ENCODE data around the gene TREX2.

The TREX2 gene

GRCh38 chrX:153410373-153410772 lies 35.5 kb downstream of the TREX2 start:
- no peak overlapping the region for H3K9ac ChIP-seq (ENCODE audit: low read length)
- WGBS (ENCODE audit: extremely low coverage, insufficient coverage, low lambda C conversion rate): no CpG with 5 or more reads among the region's 15 CpGs
- no peaks in the 10 kb centered on the region for H3K79me2 ChIP-seq (ENCODE audit: control insufficient read depth, insufficient read depth, low read length)

GRCh38 chrX:153409414-153410101 lies 36.3 kb downstream of the TREX2 start:
- Histone ChIP-seq H3K36me3 (ENCODE audit: control insufficient read depth, insufficient read depth, low read length) (no peaks in the 10 kb centered on the region), H3K18ac (ENCODE audit: low read length) (no peak overlapping the region), H3K27me3 (ENCODE audit: insufficient read depth, low read length, poor library complexity) (no peaks in the 10 kb centered on the region), H3K4me1 (ENCODE audit: control insufficient read depth, low read depth, low read length) (no peaks in the 10 kb centered on the region), H3K4ac (ENCODE audit: low read depth, low read length) (no peak overlapping the region), H2AK5ac (ENCODE audit: low read length) (no peak overlapping the region), H2BK5ac (ENCODE audit: low read length) (no peak overlapping the region), H3K4me3 (ENCODE audit: low read length) (no peak overlapping the region), H2BK15ac (replicated peaks; ENCODE audit: low read depth) (no peak overlapping the region), H3K79me2 (ENCODE audit: control insufficient read depth, insufficient read depth, low read length) (no peaks in the 10 kb centered on the region), H2BK120ac (ENCODE audit: low read depth, low read length) (no peak overlapping the region), H3K27ac (ENCODE audit: low read depth, low read length) (no peak overlapping the region), H4K5ac (ENCODE audit: low read length) (no peak overlapping the region), H3K9ac (ENCODE audit: low read length) (no peak overlapping the region), H3K56ac (ENCODE audit: low read length) (no peak overlapping the region), H3K4me2 (ENCODE audit: low read length) (no peak overlapping the region), H3K23ac (ENCODE audit: low read length) (no peak overlapping the region), H3K79me1 (ENCODE audit: low read length) (no peaks in the 10 kb centered on the region), H4K8ac (ENCODE audit: low read depth, low read length) (no peak overlapping the region)
- no CpG with 5 or more reads among the region's 30 CpGs for WGBS (ENCODE audit: extremely low coverage, insufficient coverage, low lambda C conversion rate)
- no peak for DNase-seq

More at GRCh38 chrX:153410373-153410772, 35.5 kb downstream of the TREX2 start:
- no peak overlapping the region for H3K18ac ChIP-seq (ENCODE audit: low read length)
- H2BK15ac ChIP-seq (replicated peaks; ENCODE audit: low read depth): no peak overlapping the region
- H3K36me3 ChIP-seq (ENCODE audit: control insufficient read depth, insufficient read depth, low read length): no peaks in the 10 kb centered on the region
- no peak overlapping the region for H2BK120ac ChIP-seq (ENCODE audit: low read depth, low read length)
- no peak overlapping the region for H3K4me2 ChIP-seq (ENCODE audit: low read length)
- no peak overlapping the region for H3K4ac ChIP-seq (ENCODE audit: low read depth, low read length)
- H3K79me1 ChIP-seq (ENCODE audit: low read length): no peaks in the 10 kb centered on the region
- no peaks in the 10 kb centered on the region for H3K27me3 ChIP-seq (ENCODE audit: insufficient read depth, low read length, poor library complexity)
- no peak overlapping the region for H4K8ac ChIP-seq (ENCODE audit: low read depth, low read length)
- no peak overlapping the region for H3K56ac ChIP-seq (ENCODE audit: low read length)
- H3K23ac ChIP-seq (ENCODE audit: low read length): no peak overlapping the region
- no peak overlapping the region for H2AK5ac ChIP-seq (ENCODE audit: low read length)
- H3K4me3 ChIP-seq (ENCODE audit: low read length): no peak overlapping the region
- no peak overlapping the region for H4K5ac ChIP-seq (ENCODE audit: low read length)
- H2BK5ac ChIP-seq (ENCODE audit: low read length): no peak overlapping the region
- no peak overlapping the region for H3K27ac ChIP-seq (ENCODE audit: low read depth, low read length)
- no peaks in the 10 kb centered on the region for H3K4me1 ChIP-seq (ENCODE audit: control insufficient read depth, low read depth, low read length)
- no peak for DNase-seq

GRCh38 chrX:153408871-153409351 lies 36.9 kb downstream of the TREX2 start:
- no peak overlapping the region for H3K4me3 ChIP-seq (ENCODE audit: low read length)
- no peaks in the 10 kb centered on the region for H3K27me3 ChIP-seq (ENCODE audit: insufficient read depth, low read length, poor library complexity)
- no peak overlapping the region for H2BK15ac ChIP-seq (replicated peaks; ENCODE audit: low read depth)
- no peak overlapping the region for H3K27ac ChIP-seq (ENCODE audit: low read depth, low read length)
- no peak for DNase-seq
- no peak overlapping the region for H2BK120ac ChIP-seq (ENCODE audit: low read depth, low read length)
- H3K36me3 ChIP-seq (ENCODE audit: control insufficient read depth, insufficient read depth, low read length): no peaks in the 10 kb centered on the region
- no peak overlapping the region for H3K4ac ChIP-seq (ENCODE audit: low read depth, low read length)
- H3K79me2 ChIP-seq (ENCODE audit: control insufficient read depth, insufficient read depth, low read length): no peaks in the 10 kb centered on the region
- no peak overlapping the region for H3K9ac ChIP-seq (ENCODE audit: low read length)
- WGBS (ENCODE audit: extremely low coverage, insufficient coverage, low lambda C conversion rate): no CpG with 5 or more reads among the region's 12 CpGs
- H2AK5ac ChIP-seq (ENCODE audit: low read length): no peak overlapping the region
- H3K18ac ChIP-seq (ENCODE audit: low read length): no peak overlapping the region
- H4K8ac ChIP-seq (ENCODE audit: low read depth, low read length): no peak overlapping the region
- no peak overlapping the region for H3K56ac ChIP-seq (ENCODE audit: low read length)
- H2BK5ac ChIP-seq (ENCODE audit: low read length): no peak overlapping the region
- H3K79me1 ChIP-seq (ENCODE audit: low read length): no peaks in the 10 kb centered on the region
- no peak overlapping the region for H3K23ac ChIP-seq (ENCODE audit: low read length)
- H4K5ac ChIP-seq (ENCODE audit: low read length): no peak overlapping the region
- H3K4me1 ChIP-seq (ENCODE audit: control insufficient read depth, low read depth, low read length): no peaks in the 10 kb centered on the region
- no peak overlapping the region for H3K4me2 ChIP-seq (ENCODE audit: low read length)

- Histone ChIP-seq H3K4me2 (ENCODE audit: low read length) (no peak overlapping the region), H3K4ac (ENCODE audit: low read depth, low read length) (no peak overlapping the region), H2AK5ac (ENCODE audit: low read length) (no peak overlapping the region), H2BK5ac (ENCODE audit: low read length) (no peak overlapping the region), H2BK15ac (replicated peaks; ENCODE audit: low read depth) (no peak overlapping the region), H3K27ac (ENCODE audit: low read depth, low read length) (no peak overlapping the region), H3K79me2 (ENCODE audit: control insufficient read depth, insufficient read depth, low read length) (no peaks in the 10 kb centered on the region), H3K36me3 (ENCODE audit: control insufficient read depth, insufficient read depth, low read length) (no peaks in the 10 kb centered on the region), H3K4me3 (ENCODE audit: low read length) (no peak overlapping the region), H3K9ac (ENCODE audit: low read length) (no peak overlapping the region), H3K18ac (ENCODE audit: low read length) (no peak overlapping the region), H3K23ac (ENCODE audit: low read length) (no peak overlapping the region), H3K79me1 (ENCODE audit: low read length) (no peaks in the 10 kb centered on the region), H4K8ac (ENCODE audit: low read depth, low read length) (no peak overlapping the region), H3K4me1 (ENCODE audit: control insufficient read depth, low read depth, low read length) (no peaks in the 10 kb centered on the region), H3K56ac (ENCODE audit: low read length) (no peak overlapping the region), H4K5ac (ENCODE audit: low read length) (no peak overlapping the region), H3K27me3 (ENCODE audit: insufficient read depth, low read length, poor library complexity) (no peaks in the 10 kb centered on the region), H2BK120ac (ENCODE audit: low read depth, low read length) (no peak overlapping the region)
- no CpG with 5 or more reads among the region's 10 CpGs for WGBS (ENCODE audit: extremely low coverage, insufficient coverage, low lambda C conversion rate)
- DNase-seq: no peak
These were observed 37.6 kb downstream of the TREX2 start for GRCh38 chrX:153408221-153408721.

GRCh38 chrX:153407736-153408135 lies 38.1 kb downstream of the TREX2 start:
- Histone ChIP-seq H3K27me3 (ENCODE audit: insufficient read depth, low read length, poor library complexity) (no peaks in the 10 kb centered on the region), H2BK5ac (ENCODE audit: low read length) (no peak overlapping the region), H3K27ac (ENCODE audit: low read depth, low read length) (no peak overlapping the region), H4K5ac (ENCODE audit: low read length) (no peak overlapping the region), H2AK5ac (ENCODE audit: low read length) (no peak overlapping the region), H3K4ac (ENCODE audit: low read depth, low read length) (no peak overlapping the region), H2BK120ac (ENCODE audit: low read depth, low read length) (no peak overlapping the region), H4K8ac (ENCODE audit: low read depth, low read length) (no peak overlapping the region), H3K4me2 (ENCODE audit: low read length) (no peak overlapping the region), H3K56ac (ENCODE audit: low read length) (no peak overlapping the region), H3K4me1 (ENCODE audit: control insufficient read depth, low read depth, low read length) (no peaks in the 10 kb centered on the region), H3K18ac (ENCODE audit: low read length) (no peak overlapping the region), H2BK15ac (replicated peaks; ENCODE audit: low read depth) (no peak overlapping the region), H3K79me1 (ENCODE audit: low read length) (no peaks in the 10 kb centered on the region), H3K36me3 (ENCODE audit: control insufficient read depth, insufficient read depth, low read length) (no peaks in the 10 kb centered on the region), H3K79me2 (ENCODE audit: control insufficient read depth, insufficient read depth, low read length) (no peaks in the 10 kb centered on the region), H3K9ac (ENCODE audit: low read length) (no peak overlapping the region), H3K23ac (ENCODE audit: low read length) (no peak overlapping the region), H3K4me3 (ENCODE audit: low read length) (no peak overlapping the region)
- DNase-seq: no peak
- WGBS (ENCODE audit: extremely low coverage, insufficient coverage, low lambda C conversion rate): no CpG with 5 or more reads among the region's 3 CpGs

GRCh38 chrX:153406903-153407302 lies 39.0 kb downstream of the TREX2 start:
- H4K5ac ChIP-seq (ENCODE audit: low read length): no peak overlapping the region
- no peaks in the 10 kb centered on the region for H3K4me1 ChIP-seq (ENCODE audit: control insufficient read depth, low read depth, low read length)
- H3K4ac ChIP-seq (ENCODE audit: low read depth, low read length): no peak overlapping the region
- H3K4me2 ChIP-seq (ENCODE audit: low read length): no peak overlapping the region
- no peak overlapping the region for H3K56ac ChIP-seq (ENCODE audit: low read length)
- H2BK15ac ChIP-seq (replicated peaks; ENCODE audit: low read depth): no peak overlapping the region
- no CpG with 5 or more reads among the region's 7 CpGs for WGBS (ENCODE audit: extremely low coverage, insufficient coverage, low lambda C conversion rate)
- no peaks in the 10 kb centered on the region for H3K36me3 ChIP-seq (ENCODE audit: control insufficient read depth, insufficient read depth, low read length)
- no peak overlapping the region for H2BK5ac ChIP-seq (ENCODE audit: low read length)
- no peak overlapping the region for H3K4me3 ChIP-seq (ENCODE audit: low read length)
- no peak overlapping the region for H2AK5ac ChIP-seq (ENCODE audit: low read length)
- no peak overlapping the region for H4K8ac ChIP-seq (ENCODE audit: low read depth, low read length)
- no peak overlapping the region for H3K18ac ChIP-seq (ENCODE audit: low read length)
- H3K27ac ChIP-seq (ENCODE audit: low read depth, low read length): no peak overlapping the region
- H3K27me3 ChIP-seq (ENCODE audit: insufficient read depth, low read length, poor library complexity): no peaks in the 10 kb centered on the region
- no peak overlapping the region for H3K9ac ChIP-seq (ENCODE audit: low read length)
- DNase-seq: no peak
- H3K23ac ChIP-seq (ENCODE audit: low read length): no peak overlapping the region
- no peak overlapping the region for H2BK120ac ChIP-seq (ENCODE audit: low read depth, low read length)
- no peaks in the 10 kb centered on the region for H3K79me1 ChIP-seq (ENCODE audit: low read length)
- H3K79me2 ChIP-seq (ENCODE audit: control insufficient read depth, insufficient read depth, low read length): no peaks in the 10 kb centered on the region

Data from mesendoderm (in vitro differentiated cells).